K562 (cell line): ENCODE measurements around the gene TMEM101. TPM values are rescaled to one million over a fixed set of nuclear protein-coding genes. Genes with fewer than 3 reads are reported as not detected.

Source experiments
- ATAC-seq: fragments of 200-7000 bp; cut with Tn5 transposase; 3 replicates; pipeline ENCODE4 v1.9.1; 2020; ENCODE audit warnings: moderate library complexity
- BruUV-seq: library from RNA; stranded (reverse); fragments of 400-500 nt; replicated peaks from 2 replicates; lab custom pipeline; 2021; lab: Mats Ljungman, UMichigan
- CTCF ChIA-PET: fragments of 300-600 bp; formaldehyde crosslinking; extraction: SDS; loops from one replicate; lab custom pipeline; 2021; ENCODE audit warnings: low intra/inter-chr PET ratio; lab: Yijun Ruan, JAX
- POLR2A ChIA-PET: fragments of 300-600, 350-650 bp; sonication (Branson Sonifier 250); formaldehyde crosslinking; extraction: SDS; loops from one replicate; lab custom pipeline; 2021; ENCODE audit warnings: antibody characterized with exemption, inconsistent platforms; lab: Yijun Ruan, JAX
- DNase-seq, 4 experiments: peaks; one replicate each; pipeline versions ENCODE4 v3.0.0 to v3.0.0-alpha.2; 2011 to 2018; ENCODE audit warnings: low spot score in 3 of 4, mixed read lengths in 3 of 4; ENCODE audit errors: extremely low read depth in 1 of 4
- FAIRE-seq: peaks from 2 replicates; lab custom pipeline; 2011; peaks lifted over from hg19 to GRCh38; lab: Jason Lieb, UNC
- H2AFZ ChIP-seq: 2 replicates; pipeline ENCODE4 v1.6.0; 2011; ENCODE audit warnings: low read depth, low read length, control low read depth, inconsistent platforms
- H3K27ac ChIP-seq: fragments of 200-600 bp; 3 replicates; pipeline ENCODE4 v1.8.0; 2011; ENCODE audit warnings: low read depth, mild to moderate bottlenecking, control low read depth, inconsistent platforms, low read length, moderate library complexity, mixed read lengths; ENCODE audit errors: extremely low read depth
- H3K27me3 ChIP-seq, 2 experiments: fragments of 300-600 bp in 1 of 2; 2 replicates in 1 of 2; 3 replicates in 1 of 2; pipeline versions ENCODE4 v1.6.0 to v1.8.0; 2011; ENCODE audit warnings: inconsistent platforms in 2 of 2, low read length in 2 of 2, mild to moderate bottlenecking in 1 of 2, mixed read lengths in 1 of 2, moderate library complexity in 1 of 2; ENCODE audit not compliant: control insufficient read depth in 2 of 2, insufficient read depth in 2 of 2
- H3K36me3 ChIP-seq: fragments of 300-600 bp; 3 replicates; pipeline ENCODE4 v1.8.0; 2011; ENCODE audit warnings: mild to moderate bottlenecking, low read length, inconsistent platforms; ENCODE audit not compliant: control insufficient read depth, insufficient read depth
- H3K4me1 ChIP-seq, 2 experiments: fragments of 200-600 bp in 1 of 2; replicated peaks in 1 of 2; 2 replicates in 1 of 2; 3 replicates in 1 of 2; pipeline versions ENCODE4 v1.5.1 to v1.8.0; 2011; ENCODE audit warnings: inconsistent platforms in 2 of 2, low read length in 2 of 2, mild to moderate bottlenecking in 1 of 2, mixed read lengths in 1 of 2, moderate library complexity in 1 of 2; ENCODE audit not compliant: control insufficient read depth in 2 of 2, insufficient read depth in 2 of 2
- H3K4me2 ChIP-seq: 2 replicates; pipeline ENCODE4 v1.6.1; 2011; ENCODE audit warnings: low read length, control low read depth, inconsistent platforms, mixed read lengths; ENCODE audit not compliant: insufficient read depth
- H3K4me3 ChIP-seq: fragments of 200-600 bp; sonication (generic), shearing (Covaris generic); 2 replicates; pipeline ENCODE4 v1.5.1; 2016; ENCODE audit warnings: control low read depth, inconsistent platforms
- H3K79me2 ChIP-seq: fragments of 200-600 bp; 3 replicates; pipeline ENCODE4 v1.8.0; 2011; ENCODE audit warnings: low read length, inconsistent platforms; ENCODE audit not compliant: control insufficient read depth, insufficient read depth
- H3K9ac ChIP-seq, 2 experiments: 2 replicates each; pipeline versions ENCODE4 v1.6.0 to v1.6.1; 2011; ENCODE audit warnings: low read depth in 2 of 2, low read length in 2 of 2, control low read depth in 1 of 2, inconsistent platforms in 1 of 2, mild to moderate bottlenecking in 1 of 2, mixed read lengths in 1 of 2; ENCODE audit not compliant: insufficient read depth in 1 of 2
- H3K9me1 ChIP-seq: one replicate; pipeline ENCODE4 v1.6.0; 2011; ENCODE audit warnings: inconsistent platforms, mild to moderate bottlenecking, low read length, moderate library complexity; ENCODE audit not compliant: control insufficient read depth, insufficient read depth
- H3K9me3 ChIP-seq: replicated peaks from 2 replicates; pipeline ENCODE4 v1.5.1; 2011; ENCODE audit warnings: low read depth, low read length, inconsistent platforms; ENCODE audit not compliant: control insufficient read depth, insufficient read depth
- H4K20me1 ChIP-seq: replicated peaks from 2 replicates; pipeline ENCODE4 v1.6.1; 2011; ENCODE audit warnings: low read length, inconsistent platforms, mixed read lengths; ENCODE audit not compliant: control insufficient read depth, insufficient read depth
- ARNT ChIP-seq, 2 experiments: fragments of 450-650 bp; IDR thresholded peaks; 2 replicates each; pipeline ENCODE4 v1.6.1; 2016; ENCODE audit warnings: mild to moderate bottlenecking in 1 of 2
- ELK3 ChIP-seq: fragments of 450-650 bp; formaldehyde crosslinking; IDR thresholded peaks from 2 replicates; pipeline ENCODE4 v1.4.0; 2020; ENCODE audit warnings: mild to moderate bottlenecking
- HOMEZ ChIP-seq: fragments of 250-450 bp; sonication (Bioruptor Pico); IDR thresholded peaks from 2 replicates; pipeline ENCODE4 v1.4.0; 2020; ENCODE audit warnings: mild to moderate bottlenecking, moderate library complexity
- HOXB6 ChIP-seq: fragments of 250-450 bp; sonication (Bioruptor Pico); IDR thresholded peaks from 2 replicates; pipeline ENCODE4 v1.5.1; 2022; ENCODE audit warnings: mild to moderate bottlenecking, borderline replicate concordance
- TSHZ1 ChIP-seq: fragments of 250-450 bp; sonication (Bioruptor Pico); IDR thresholded peaks from 2 replicates; pipeline ENCODE4 v1.4.0; 2020; ENCODE audit warnings: mild to moderate bottlenecking, moderate library complexity
- ZNF224 ChIP-seq: sonication (generic); formaldehyde crosslinking; IDR thresholded peaks from 2 replicates; pipeline ENCODE4 v1.8.0; 2022; ENCODE audit warnings: mild to moderate bottlenecking, missing genetic modification reagents
- WGBS: fragments of 100-300 bp; shearing (Covaris generic); methylation state at CpG from one replicate; pipeline ENCODE4 v1.1.6; 2016; ENCODE audit warnings: low coverage, mixed read lengths; ENCODE audit not compliant: insufficient coverage; ENCODE audit errors: missing lambda C conversion rate; 5-methylcytosine and 5-hydroxymethylcytosine counted together
- in situ Hi-C: fragments of 300-500 bp; cut with MboI; formaldehyde crosslinking; loops from 4 replicates; pipeline ENCODE4 v1.15.0; 2018; ENCODE audit warnings: inconsistent platforms, mixed read lengths
- intact Hi-C: fragments of 100-400 bp; cut with micrococcal nuclease; formaldehyde crosslinking; loops from 2 replicates; pipeline ENCODE4 v1.14.2; 2022
- polyA plus RNA-seq, 8 experiments: library from polyadenylated mRNA; depleted of rRNA in 4 of 8; stranded (reverse) in 5 of 8; unstranded in 3 of 8; fragments of >200 nt; fragmentation: Nextera tagmentation in 2 of 8; fragmentation: Illumina TruSeq in 1 of 8; extraction: Ambion mirVana in 2 of 8; extraction: Trizol in 1 of 8; gene quantifications; 2 replicates each; pipeline versions ENCODE4 v1.2.1 to v1.2.3, GENCODE V29; 2011 to 2014; ENCODE audit warnings: inconsistent platforms in 1 of 8, missing spikeins in 1 of 8
- total RNA-seq, 7 experiments: library from RNA; depleted of rRNA in 6 of 7; stranded (reverse); fragments of >200 nt in 6 of 7; fragmentation: Illumina TruSeq in 2 of 7; extraction: Trizol in 2 of 7; gene quantifications; 2 replicates each; pipeline versions ENCODE4 v1.2.1 to v1.2.3, GENCODE V29; 2011 to 2021; ENCODE audit warnings: low replicate concordance in 1 of 7

TMEM101 gene
- total and polyA plus RNA-seq, 9 of the 15 experiments (the other 6 are each of a cell fraction or from before 2014, with no cell fraction given), result 21.2 to 110 (median 37.8) TPM

GRCh38 chr17:43970366-43970765, 44.4 kb downstream of the TMEM101 start:
- in situ Hi-C loops, result no loop called here
- TF ChIP-seq ZNF224 (no peak), HOXB6 (CRISPR knock-in tag) (no peak), ARNT (IDR thresholded peaks at IDR 0.05) (no peak), HOMEZ (no peak), ELK3 (CRISPR knock-in tag) (no peak), TSHZ1 (CRISPR knock-in tag) (no peak)

More at GRCh38 chr17:43970366-43970765, 44.4 kb downstream of the TMEM101 start:
- DNase-seq (no peak), ATAC-seq (no peak), FAIRE-seq (no peak)
- no peaks in the 10 kb centered on the region for H3K79me2 ChIP-seq
- H2AFZ ChIP-seq, result no peak overlapping the region
- H4K20me1 ChIP-seq, result 0 out of 2 replicates have a peak, but pooled peaks cover 4% of the 10 kb centered on the region
- H3K4me1 ChIP-seq, result no peaks in the 10 kb centered on the region
- H3K27ac ChIP-seq, result no peak overlapping the region
- ChIA-PET CTCF (no interaction called here), POLR2A (interaction anchor here (1.2 kb wide), 1 partner anchor 12 kb away, joined by 7 read pairs; no protein-coding TSS in a partner anchor)
- H3K9me3 ChIP-seq, result no peaks in the 10 kb centered on the region
- no peak overlapping the region for H3K4me2 ChIP-seq
- no peaks in the 10 kb centered on the region for H3K9me1 ChIP-seq
- H3K27me3 ChIP-seq, result peaks cover 21 to 51% of the 10 kb centered on the region in 2 experiments
- H3K9ac ChIP-seq, result no peak overlapping the region
- no TSS peak for BruUV-seq
- WGBS, result 4% methylated on average over 4 of the region's 4 CpGs
- intact Hi-C loops, result no loop called here
- no peaks in the 10 kb centered on the region for H3K36me3 ChIP-seq
- H3K4me3 ChIP-seq, result no peak overlapping the region
